Measurements from ENCODE around the gene BET1.

The BET1 gene

GRCh38 chr7:94011714-94012353 is 7.7 kb upstream of the BET1 start:
- no peak for DNase-seq

GRCh38 chr7:94008537-94008936 is 4.4 kb upstream of the BET1 start:
- no peak for DNase-seq

GRCh38 chr7:94005753-94006152 is 1.6 kb upstream of the BET1 start:
- no peak for DNase-seq

GRCh38 chr7:94003446-94004023 is 620 bp downstream of the BET1 start:
- DNase-seq: no peak

- no peak for DNase-seq
These were observed 2.8 kb downstream of the BET1 start for GRCh38 chr7:94001396-94001795.

- DNase-seq: no peak
These were observed 6.3 kb downstream of the BET1 start for GRCh38 chr7:93997868-93998267.

- DNase-seq: no peak
These were observed 11.6 kb downstream of the BET1 start for GRCh38 chr7:93992421-93993110.

GRCh38 chr7:93987297-93987696 is 16.9 kb downstream of the BET1 start:
- DNase-seq: no peak

GRCh38 chr7:93985101-93985500 is 19.1 kb downstream of the BET1 start:
- no peak for DNase-seq

GRCh38 chr7:93984024-93984423 is 20.1 kb downstream of the BET1 start:
- DNase-seq: no peak

- no peak for DNase-seq
These were observed 22.7 kb downstream of the BET1 start for GRCh38 chr7:93981480-93981874.

GRCh38 chr7:93980744-93981479 is 23.2 kb downstream of the BET1 start:
- no peak for DNase-seq

- DNase-seq: no peak
These were observed 26.8 kb downstream of the BET1 start for GRCh38 chr7:93977211-93977950.

GRCh38 chr7:93973134-93973533 is 31.0 kb downstream of the BET1 start:
- DNase-seq: no peak

- no peak for DNase-seq
These were observed 32.0 kb downstream of the BET1 start for GRCh38 chr7:93972029-93972725.

- no peak for DNase-seq
These were observed 35.1 kb downstream of the BET1 start for GRCh38 chr7:93968911-93969620.

- DNase-seq: no peak
These were observed 39.3 kb downstream of the BET1 start for GRCh38 chr7:93964813-93965212.

- DNase-seq: no peak
These were observed 39.9 kb downstream of the BET1 start for GRCh38 chr7:93964262-93964661.

- no peak for DNase-seq
These were observed 43.2 kb downstream of the BET1 start for GRCh38 chr7:93960986-93961385.

- DNase-seq: no peak
These were observed 45.5 kb downstream of the BET1 start for GRCh38 chr7:93958651-93959050.

- DNase-seq: no peak
These were observed 45.9 kb downstream of the BET1 start for GRCh38 chr7:93958216-93958615.

GRCh38 chr7:93957767-93958166 is 46.4 kb downstream of the BET1 start:
- DNase-seq: no peak

Measured in SHP77 (cell line).